Measurements from ENCODE around the gene RAB3A. TPM values are rescaled to one million over a fixed set of nuclear protein-coding genes. Genes with fewer than 3 reads are reported as not detected.
A peak's percentile ranks its signal among the peaks of the same experiment; 100 is the strongest.

RAB3A gene
- total RNA-seq, 1 experiment from 2014 or later, result 0.68 TPM

GRCh38 chr19:18224525-18225354 lies 20.9 kb upstream of the RAB3A start:
- ChIA-PET CTCF (interaction anchor here (0.7 to 1.7 kb wide), 8 partner anchors 10 to 73 kb away, joined by 3 to 5 read pairs (median 3); no protein-coding TSS in a partner anchor), POLR2A (interaction anchor here (0.6 to 1.9 kb wide), 10 partner anchors 20 to 1190 kb away, joined by 3 to 12 read pairs (median 4); partner anchors contain the start of genes JUND, MAST3 and MPV17L2)
- no TSS peak for BruUV-seq (replicated peaks)
- Mint-ChIP-seq H3K27me3 (ENCODE audit: insufficient read depth, unreplicated experiment) (peaks cover 12% of the 10 kb centered on the region), H3K36me3 (ENCODE audit: insufficient read depth, unreplicated experiment) (no peaks in the 10 kb centered on the region), H3K4me3 (ENCODE audit: unreplicated experiment) (peak overlapping the region; percentile 75), H3K27ac (ENCODE audit: low read depth, unreplicated experiment) (peak overlapping the region; percentile 17), H3K9me3 (ENCODE audit: unreplicated experiment) (no peaks in the 10 kb centered on the region), H3K4me1 (ENCODE audit: insufficient read depth, unreplicated experiment) (peaks cover 5% of the 10 kb centered on the region)
- intact Hi-C loops (cut with micrococcal nuclease), result no loop called here
- DNase-seq (ENCODE audit: unreplicated experiment), result peak; percentile 99
- no peak for TF ChIP-seq CTCF (IDR thresholded peaks at IDR 0.05; ENCODE audit: unreplicated experiment)

GRCh38 chr19:18223860-18224524 lies 20.1 kb upstream of the RAB3A start:
- CTCF ChIA-PET, result interaction anchor here (0.7 to 1.7 kb wide), 8 partner anchors 9 to 72 kb away, joined by 3 to 5 read pairs (median 3); no protein-coding TSS in a partner anchor
- Mint-ChIP-seq H3K4me3 (ENCODE audit: unreplicated experiment) (peak overlapping the region; percentile 75), H3K4me1 (ENCODE audit: insufficient read depth, unreplicated experiment) (peaks cover 5% of the 10 kb centered on the region), H3K27me3 (ENCODE audit: insufficient read depth, unreplicated experiment) (peaks cover 13% of the 10 kb centered on the region), H3K36me3 (ENCODE audit: insufficient read depth, unreplicated experiment) (no peaks in the 10 kb centered on the region), H3K9me3 (ENCODE audit: unreplicated experiment) (no peaks in the 10 kb centered on the region), H3K27ac (ENCODE audit: low read depth, unreplicated experiment) (peak overlapping the region; percentile 17)
- intact Hi-C loops (cut with micrococcal nuclease), result no loop called here
- peak; percentile 32 for DNase-seq (ENCODE audit: unreplicated experiment)
- TF ChIP-seq CTCF (IDR thresholded peaks at IDR 0.05; ENCODE audit: unreplicated experiment), result no peak
- BruUV-seq (replicated peaks), result no TSS peak
- POLR2A ChIA-PET, result interaction anchor here (0.6 to 1.9 kb wide), 10 partner anchors 19 to 1191 kb away, joined by 3 to 12 read pairs (median 4); partner anchors contain the start of genes JUND, MAST3 and MPV17L2

GRCh38 chr19:18221815-18222725 lies 18.2 kb upstream of the RAB3A start:
- no peaks in the 10 kb centered on the region for H3K36me3 Mint-ChIP-seq (ENCODE audit: insufficient read depth, unreplicated experiment)
- peaks cover 13% of the 10 kb centered on the region for H3K27me3 Mint-ChIP-seq (ENCODE audit: insufficient read depth, unreplicated experiment)
- DNase-seq (ENCODE audit: unreplicated experiment), result no peak
- ChIA-PET POLR2A (interaction anchor here (0.7 to 1.7 kb wide), 4 partner anchors 17 to 52 kb away, joined by 3 to 7 read pairs (median 4); partner anchors contain the start of genes IQCN and MPV17L2), CTCF (interaction anchor here (0.6 to 1.6 kb wide), 7 partner anchors 11 to 151 kb away, joined by 3 to 6 read pairs (median 4); no protein-coding TSS in a partner anchor)
- peaks cover 5% of the 10 kb centered on the region for H3K4me1 Mint-ChIP-seq (ENCODE audit: insufficient read depth, unreplicated experiment)
- no peak overlapping the region for H3K4me3 Mint-ChIP-seq (ENCODE audit: unreplicated experiment)
- no peaks in the 10 kb centered on the region for H3K9me3 Mint-ChIP-seq (ENCODE audit: unreplicated experiment)
- intact Hi-C loops (cut with micrococcal nuclease), result no loop called here
- H3K27ac Mint-ChIP-seq (ENCODE audit: low read depth, unreplicated experiment), result no peak overlapping the region
- BruUV-seq (replicated peaks), result no TSS peak
- TF ChIP-seq CTCF (IDR thresholded peaks at IDR 0.05; ENCODE audit: unreplicated experiment), result no peak

All from MCF 10A (cell line).